PC-9 (cell line): ENCODE results near the gene ARHGAP42. TPM values are rescaled to one million over a fixed set of nuclear protein-coding genes. Genes with fewer than 3 reads are reported as not detected.

ENCODE experiments used
- BruUV-seq: library from RNA; stranded (reverse); fragments of 400-500 nt; replicated peaks from 2 replicates; lab custom pipeline; 2021; lab: Mats Ljungman, UMichigan
- CTCF ChIA-PET: fragments of 300-600 bp; sonication (Branson Sonifier 250); formaldehyde crosslinking; loops from one replicate; lab custom pipeline; 2022; ENCODE audit warnings: antibody characterized with exemption; lab: Charles Lee
- POLR2A ChIA-PET: fragments of 300-600 bp; sonication (Branson Sonifier 250); formaldehyde crosslinking; loops from one replicate; lab custom pipeline; 2022; ENCODE audit warnings: antibody characterized with exemption; ENCODE audit not compliant: unreplicated experiment; lab: Charles Lee
- DNase-seq, 2 experiments: peaks; one replicate each; pipeline versions ENCODE4 v3.0.0 to v3.0.0-alpha.2; 2015 to 2022; ENCODE audit warnings: mixed read lengths in 1 of 2
- H2AFZ ChIP-seq: fragments of 200-600 bp; sonication (generic); 2 replicates; pipeline ENCODE4 v1.8.1; 2017; ENCODE audit warnings: antibody characterized with exemption
- H3F3A ChIP-seq: fragments of 200-600 bp; sonication (generic); 2 replicates; pipeline ENCODE4 v1.8.1; 2017; ENCODE audit warnings: antibody characterized with exemption, mild to moderate bottlenecking, low read depth; ENCODE audit not compliant: insufficient read depth
- H3K27ac ChIP-seq: fragments of 200-600 bp; sonication (generic); 2 replicates; pipeline ENCODE4 v1.6.1; 2016; ENCODE audit warnings: mixed run types
- H3K27me3 ChIP-seq: fragments of 200-600 bp; sonication (generic); 2 replicates; pipeline ENCODE4 v1.6.1; 2016; ENCODE audit warnings: low read depth, mixed run types; ENCODE audit not compliant: insufficient read depth
- H3K36me3 ChIP-seq: fragments of 200-600 bp; sonication (generic); 2 replicates; pipeline ENCODE4 v1.6.1; 2016; ENCODE audit warnings: low read depth, mixed run types
- H3K4me1 ChIP-seq: fragments of 200-600 bp; sonication (generic); replicated peaks from 2 replicates; pipeline ENCODE4 v1.6.1; 2016; ENCODE audit warnings: mixed run types; ENCODE audit not compliant: insufficient read depth
- H3K4me2 ChIP-seq: fragments of 200-600 bp; sonication (generic); 2 replicates; pipeline ENCODE4 v1.6.1; 2017; ENCODE audit warnings: mixed run types
- H3K4me3 ChIP-seq: fragments of 200-600 bp; sonication (generic); 2 replicates; pipeline ENCODE4 v1.6.1; 2016; ENCODE audit warnings: mixed run types
- H3K79me2 ChIP-seq: fragments of 200-600 bp; sonication (generic); 2 replicates; pipeline ENCODE4 v1.6.1; 2017; ENCODE audit warnings: low read depth, mixed run types
- H3K9me2 ChIP-seq: fragments of 200-600 bp; sonication (generic); 2 replicates; pipeline ENCODE4 v1.8.1; 2017; ENCODE audit warnings: mild to moderate bottlenecking; ENCODE audit not compliant: insufficient read depth
- H3K9me3 ChIP-seq: fragments of 200-600 bp; sonication (generic); 2 replicates; pipeline ENCODE4 v1.8.1; 2016; ENCODE audit warnings: low read depth; ENCODE audit not compliant: insufficient read depth
- H4K20me1 ChIP-seq: fragments of 200-600 bp; sonication (generic); 2 replicates; pipeline ENCODE4 v1.8.1; 2017; ENCODE audit not compliant: insufficient read depth
- EZH2 ChIP-seq: fragments of 200-600 bp; sonication (generic); IDR thresholded peaks from 2 replicates; pipeline ENCODE4 v1.8.0; 2017; ENCODE audit warnings: antibody characterized with exemption, low read depth
- intact Hi-C: fragments of 100-400 bp; cut with micrococcal nuclease; formaldehyde crosslinking; loops from one replicate; pipeline ENCODE4 v1.10.0; 2022; ENCODE audit not compliant: unreplicated experiment
- total RNA-seq: library from RNA; stranded (reverse); gene quantifications from 2 replicates; pipeline ENCODE4 v1.2.3, GENCODE V29; 2021
- TF ChIP-seq, protein P1 (sequence below): fragments of 200-600 bp; sonication (generic); conservative IDR thresholded peaks from 2 replicates; pipeline ENCODE4 v1.6.1; 2017; ENCODE audit warnings: mixed run types, antibody characterized with exemption, mild to moderate bottlenecking, moderate library complexity

The ARHGAP42 gene
- total RNA-seq, 1 experiment from 2014 or later: 12.8 TPM

DNA sequence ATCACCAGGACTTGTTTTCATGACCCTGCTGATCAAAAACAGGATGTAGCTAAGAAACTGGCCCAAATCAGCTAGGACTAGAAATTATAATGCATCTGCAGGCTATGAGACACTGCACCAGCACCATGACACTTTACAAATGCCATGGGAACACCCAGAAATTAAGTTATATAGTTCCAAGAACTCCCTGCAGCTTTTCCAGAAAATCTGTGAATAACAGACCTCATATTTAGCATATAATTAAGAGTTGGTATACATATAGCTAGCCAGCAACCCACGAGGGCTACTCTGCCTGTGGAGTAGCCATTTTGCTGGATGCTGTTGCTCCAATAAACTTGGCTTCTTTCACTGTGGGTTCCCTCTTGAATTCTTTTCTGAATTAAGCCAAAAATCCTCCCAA lies 341.6 kb downstream of the ARHGAP42 start:
- intact Hi-C loops: no loop called here
- H4K20me1 ChIP-seq: no peaks in the 10 kb centered on the region
- no peaks in the 10 kb centered on the region for H3K27me3 ChIP-seq
- no peaks in the 10 kb centered on the region for H3F3A ChIP-seq
- no peak for DNase-seq
- H3K36me3 ChIP-seq: no peaks in the 10 kb centered on the region
- ChIA-PET POLR2A (no interaction called here), CTCF (no interaction called here)
- BruUV-seq: no TSS peak
- H2AFZ ChIP-seq: no peak overlapping the region
- no peak for TF ChIP-seq EZH2
- TF ChIP-seq, protein P1, sequence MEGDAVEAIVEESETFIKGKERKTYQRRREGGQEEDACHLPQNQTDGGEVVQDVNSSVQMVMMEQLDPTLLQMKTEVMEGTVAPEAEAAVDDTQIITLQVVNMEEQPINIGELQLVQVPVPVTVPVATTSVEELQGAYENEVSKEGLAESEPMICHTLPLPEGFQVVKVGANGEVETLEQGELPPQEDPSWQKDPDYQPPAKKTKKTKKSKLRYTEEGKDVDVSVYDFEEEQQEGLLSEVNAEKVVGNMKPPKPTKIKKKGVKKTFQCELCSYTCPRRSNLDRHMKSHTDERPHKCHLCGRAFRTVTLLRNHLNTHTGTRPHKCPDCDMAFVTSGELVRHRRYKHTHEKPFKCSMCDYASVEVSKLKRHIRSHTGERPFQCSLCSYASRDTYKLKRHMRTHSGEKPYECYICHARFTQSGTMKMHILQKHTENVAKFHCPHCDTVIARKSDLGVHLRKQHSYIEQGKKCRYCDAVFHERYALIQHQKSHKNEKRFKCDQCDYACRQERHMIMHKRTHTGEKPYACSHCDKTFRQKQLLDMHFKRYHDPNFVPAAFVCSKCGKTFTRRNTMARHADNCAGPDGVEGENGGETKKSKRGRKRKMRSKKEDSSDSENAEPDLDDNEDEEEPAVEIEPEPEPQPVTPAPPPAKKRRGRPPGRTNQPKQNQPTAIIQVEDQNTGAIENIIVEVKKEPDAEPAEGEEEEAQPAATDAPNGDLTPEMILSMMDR: no peak
- H3K4me1 ChIP-seq: no peaks in the 10 kb centered on the region
- H3K9me2 ChIP-seq: no peaks in the 10 kb centered on the region
- H3K9me3 ChIP-seq: no peaks in the 10 kb centered on the region
- H3K27ac ChIP-seq: no peak overlapping the region
- H3K4me3 ChIP-seq: no peak overlapping the region
- no peak overlapping the region for H3K4me2 ChIP-seq
- no peaks in the 10 kb centered on the region for H3K79me2 ChIP-seq

DNA sequence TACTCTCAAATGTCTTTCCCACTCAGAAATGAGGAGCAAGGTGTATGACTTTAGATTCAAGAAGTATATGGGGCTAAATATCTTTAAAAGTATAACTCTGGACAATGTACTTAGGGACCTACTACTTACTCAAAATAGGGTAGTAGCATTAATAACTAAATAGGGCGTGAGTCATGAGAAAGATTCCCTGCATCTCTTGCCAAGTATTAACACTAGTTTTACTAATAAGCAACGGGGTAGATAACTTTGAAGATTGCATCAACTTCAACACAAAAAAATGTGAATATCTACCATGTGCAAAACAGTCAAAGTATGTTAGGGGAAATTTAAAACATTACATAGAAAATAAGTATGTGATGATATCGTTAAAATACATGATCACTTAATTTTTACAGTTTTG lies 342.9 kb downstream of the ARHGAP42 start:
- Histone ChIP-seq H3K4me1 (no peaks in the 10 kb centered on the region), H3K36me3 (no peaks in the 10 kb centered on the region), H3K27ac (no peak overlapping the region), H3K4me3 (no peak overlapping the region), H3K9me2 (no peaks in the 10 kb centered on the region), H3K27me3 (no peaks in the 10 kb centered on the region), H4K20me1 (no peaks in the 10 kb centered on the region), H3F3A (no peaks in the 10 kb centered on the region), H3K9me3 (no peaks in the 10 kb centered on the region), H3K79me2 (no peaks in the 10 kb centered on the region), H3K4me2 (no peak overlapping the region), H2AFZ (no peak overlapping the region)
- CTCF ChIA-PET: no interaction called here
- POLR2A ChIA-PET: no interaction called here
- no peak for DNase-seq
- TF ChIP-seq EZH2: no peak
- TF ChIP-seq, protein P1: no peak
- intact Hi-C loops: no loop called here
- no TSS peak for BruUV-seq

DNA sequence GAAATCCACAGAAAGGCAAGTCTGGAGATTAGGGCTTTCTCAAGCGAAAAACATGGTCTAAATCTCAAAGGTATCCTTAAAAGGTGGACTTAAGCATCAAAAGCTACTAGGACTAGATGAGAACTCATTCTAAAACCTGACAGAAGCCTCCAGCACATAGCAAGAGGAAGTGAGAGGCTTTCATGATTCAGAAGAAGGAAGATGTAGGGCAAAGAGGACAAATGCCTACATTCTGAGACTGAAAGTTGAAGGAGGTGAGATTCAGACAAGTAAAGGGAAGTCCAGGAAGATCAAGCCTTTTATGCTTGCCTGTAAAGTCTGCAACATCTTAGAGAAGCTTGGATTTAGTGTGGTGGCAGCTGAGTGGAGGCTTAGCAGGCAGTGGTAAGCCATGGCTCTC lies 343.6 kb downstream of the ARHGAP42 start:
- POLR2A ChIA-PET: no interaction called here

More for the DNA sequence above, 343.6 kb downstream of the ARHGAP42 start:
- H3K36me3 ChIP-seq: no peaks in the 10 kb centered on the region
- no peak overlapping the region for H2AFZ ChIP-seq
- H3K9me3 ChIP-seq: no peaks in the 10 kb centered on the region
- H3K4me2 ChIP-seq: no peak overlapping the region
- H3F3A ChIP-seq: no peaks in the 10 kb centered on the region
- H3K27me3 ChIP-seq: no peaks in the 10 kb centered on the region
- no peaks in the 10 kb centered on the region for H3K4me1 ChIP-seq
- intact Hi-C loops: no loop called here
- BruUV-seq: no TSS peak
- H3K9me2 ChIP-seq: no peaks in the 10 kb centered on the region
- H4K20me1 ChIP-seq: no peaks in the 10 kb centered on the region
- H3K4me3 ChIP-seq: no peak overlapping the region
- DNase-seq: no peak
- no peaks in the 10 kb centered on the region for H3K79me2 ChIP-seq
- no peak overlapping the region for H3K27ac ChIP-seq
- TF ChIP-seq, protein P1: no peak
- no peak for TF ChIP-seq EZH2
- CTCF ChIA-PET: no interaction called here
